Measurements from ENCODE around the gene SPI1. TPM values are rescaled to one million over a fixed set of nuclear protein-coding genes. Genes with fewer than 3 reads are reported as not detected.

SPI1 gene
- total and polyA plus RNA-seq, 12 donors: 2.7 to 79.2 (median 41.8) TPM

- Histone ChIP-seq H3K27ac (no peak overlapping the region), H3K36me3 (replicated peaks in 1 of 2) (peaks cover 0 to 91% of the 10 kb centered on the region in 2 donors), H3K9me3 (replicated peaks in 1 of 3) (no peaks in the 10 kb centered on the region), H3K4me1 (replicated peaks in 1 of 2) (no peaks in the 10 kb centered on the region), H3K4me3 (no peak overlapping the region), H3K27me3 (no peaks in the 10 kb centered on the region)
- intact Hi-C loops (cut with DNase I): no loop called here
- TF ChIP-seq POLR2A (IDR thresholded peaks at IDR 0.05): no peak
- no peak for TF ChIP-seq CTCF (IDR thresholded peaks at IDR 0.05)
- DNase-seq: peak in 1 of 7 donors; percentile 25
- WGBS, 4 donors: 88 to 94% (median 90%) methylated on average over 6 of the region's 6 CpGs
Observed at GRCh38 chr11:47308050-47308823, 70.1 kb downstream of the SPI1 start.

GRCh38 chr11:47306484-47306844 is 71.9 kb downstream of the SPI1 start:
- 33 to 100% (median 92%) methylated on average over 1 of the region's 1 CpG for WGBS, 4 donors
- Histone ChIP-seq H3K9me3 (replicated peaks in 1 of 3) (peaks cover 0 to 8% (median 0%) of the 10 kb centered on the region in 3 donors), H3K27me3 (no peaks in the 10 kb centered on the region), H3K4me1 (replicated peaks in 1 of 2) (no peaks in the 10 kb centered on the region), H3K27ac (no peak overlapping the region), H3K36me3 (replicated peaks in 1 of 2) (peaks cover 0 to 91% of the 10 kb centered on the region in 2 donors), H3K4me3 (no peak overlapping the region)
- TF ChIP-seq CTCF (IDR thresholded peaks at IDR 0.05) (no peak), POLR2A (IDR thresholded peaks at IDR 0.05) (no peak)
- peak in 1 of 7 donors; percentile 30 for DNase-seq
- intact Hi-C loops (cut with DNase I): no loop called here

GRCh38 chr11:47305734-47306483 is 72.4 kb downstream of the SPI1 start:
- peak in 4 of 7 donors; percentile 27 to 63 (median 46) for DNase-seq
- no peak overlapping the region for H3K4me3 ChIP-seq
- 85 to 92% (median 90%) methylated on average over 2 to 3 of the region's 3 CpGs for WGBS, 4 donors
- H3K9me3 ChIP-seq (replicated peaks in 1 of 3): peaks cover 0 to 8% (median 0%) of the 10 kb centered on the region in 3 donors
- no peak for TF ChIP-seq POLR2A (IDR thresholded peaks at IDR 0.05)
- no peak for TF ChIP-seq CTCF (IDR thresholded peaks at IDR 0.05)
- peaks cover 0 to 91% of the 10 kb centered on the region in 2 donors for H3K36me3 ChIP-seq (replicated peaks in 1 of 2)
- intact Hi-C loops (cut with DNase I): no loop called here
- peak overlapping the region in 1 of 5 donors; percentile 20 for H3K27ac ChIP-seq
- H3K27me3 ChIP-seq: no peaks in the 10 kb centered on the region
- H3K4me1 ChIP-seq (replicated peaks in 1 of 2): no peaks in the 10 kb centered on the region

Small RNA genes lying within 50 kb of the gene (microRNA-seq; reads per million reads assigned to microRNA genes)
- gene MIR4487: 0 reads per million in 3 donors

Small RNA genes lying within 50 kb of the gene (small RNA-seq; reads per million reads assigned to genes)
- gene MIR4487: 0 reads per million in 2 donors

Other genes with a start within 250 kb of the SPI1 start
- gene ARFGAP2, start 201.7 kb downstream of the SPI1 start, total RNA-seq: 100 to 1,000 TPM in 6 of 9 donors, 10 to 100 TPM in 3; 74.4 to 411 (median 122) TPM
- 10 to 100 TPM; 72.3 to 92.6 (median 91.1) TPM for gene ARFGAP2, start 201.7 kb downstream of the SPI1 start, polyA plus RNA-seq
- gene PACSIN3, start 192.1 kb downstream of the SPI1 start, total RNA-seq: 100 to 1,000 TPM in 6 of 9 donors, 10 to 100 TPM in 3; 69.9 to 211 (median 108) TPM
- 10 to 100 TPM; 49.4 to 78.9 (median 73.7) TPM for gene PACSIN3, start 192.1 kb downstream of the SPI1 start, polyA plus RNA-seq
- gene DDB2, start 163.6 kb downstream of the SPI1 start, total RNA-seq: 100 to 1,000 TPM in 1 of 9 donors, 10 to 100 TPM in 8; 35.8 to 121 (median 48.4) TPM
- gene DDB2, start 163.6 kb downstream of the SPI1 start, polyA plus RNA-seq: 100 to 1,000 TPM in 1 of 3 donors, 10 to 100 TPM in 2; 48.3 to 128 (median 54.9) TPM
- 100 to 1,000 TPM in 4 of 9 donors, 10 to 100 TPM in 5; 64.6 to 127 (median 81.8) TPM for gene ACP2, start 129.7 kb downstream of the SPI1 start, total RNA-seq
- gene ACP2, start 129.7 kb downstream of the SPI1 start, polyA plus RNA-seq: 10 to 100 TPM; 39.8 to 59.7 (median 58.2) TPM
- 10 to 100 TPM; 23.7 to 76.3 (median 42.6) TPM for gene NR1H3, start 120.6 kb downstream of the SPI1 start, total RNA-seq
- gene NR1H3, start 120.6 kb downstream of the SPI1 start, polyA plus RNA-seq: 100 to 1,000 TPM in 1 of 3 donors, 10 to 100 TPM in 2; 15.4 to 246 (median 75.8) TPM
- gene MADD, start 108.4 kb downstream of the SPI1 start, total RNA-seq: 10 to 100 TPM; 38.8 to 83.0 (median 51.1) TPM
- gene MADD, start 108.4 kb downstream of the SPI1 start, polyA plus RNA-seq: 10 to 100 TPM; 33.4 to 48.9 (median 45.9) TPM
- 1 to 10 TPM in 8 of 9 donors, under 1 TPM in 1; 0.54 to 4.9 (median 2.0) TPM for gene MYBPC3, start 25.8 kb downstream of the SPI1 start, total RNA-seq
- gene MYBPC3, start 25.8 kb downstream of the SPI1 start, polyA plus RNA-seq: 1 to 10 TPM; 1.5 to 5.8 (median 2.9) TPM
- gene SLC39A13, start 30.0 kb upstream of the SPI1 start, total RNA-seq: 10 to 100 TPM; 29.2 to 92.9 (median 57.7) TPM
- gene SLC39A13, start 30.0 kb upstream of the SPI1 start, polyA plus RNA-seq: 10 to 100 TPM in 2 of 3 donors, 1 to 10 TPM in 1; 8.2 to 80.5 (median 64.5) TPM
- 100 to 1,000 TPM in 6 of 9 donors, 10 to 100 TPM in 3; 85.4 to 173 (median 128) TPM for gene PSMC3, start 47.9 kb upstream of the SPI1 start, total RNA-seq
- 100 to 1,000 TPM; 110 to 291 (median 137) TPM for gene PSMC3, start 47.9 kb upstream of the SPI1 start, polyA plus RNA-seq
- 1 to 10 TPM in 7 of 9 donors, under 1 TPM in 2; 0.18 to 5.1 (median 1.9) TPM for gene RAPSN, start 70.6 kb upstream of the SPI1 start, total RNA-seq
- gene RAPSN, start 70.6 kb upstream of the SPI1 start, polyA plus RNA-seq: 1 to 10 TPM in 2 of 3 donors, under 1 TPM in 1; 0.33 to 4.7 (median 3.9) TPM
- gene CELF1, start 174.6 kb upstream of the SPI1 start, total RNA-seq: 100 to 1,000 TPM in 6 of 9 donors, 10 to 100 TPM in 3; 77.3 to 128 (median 107) TPM
- 10 to 100 TPM; 28.1 to 79.5 (median 36.3) TPM for gene CELF1, start 174.6 kb upstream of the SPI1 start, polyA plus RNA-seq
- gene PTPMT1, start 187.1 kb upstream of the SPI1 start, total RNA-seq: 100 to 1,000 TPM in 4 of 9 donors, 10 to 100 TPM in 5; 52.1 to 180 (median 84.9) TPM
- gene PTPMT1, start 187.1 kb upstream of the SPI1 start, polyA plus RNA-seq: 100 to 1,000 TPM in 1 of 3 donors, 10 to 100 TPM in 2; 57.2 to 101 (median 86.2) TPM
- 10 to 100 TPM; 16.8 to 32.7 (median 27.4) TPM for gene KBTBD4, start 200.4 kb upstream of the SPI1 start, total RNA-seq
- 10 to 100 TPM in 1 of 3 donors, 1 to 10 TPM in 2; 8.2 to 23.3 (median 8.4) TPM for gene KBTBD4, start 200.4 kb upstream of the SPI1 start, polyA plus RNA-seq
- gene NDUFS3, start 200.5 kb upstream of the SPI1 start, total RNA-seq: 100 to 1,000 TPM in 8 of 9 donors, 10 to 100 TPM in 1; 95.8 to 168 (median 131) TPM
- 100 to 1,000 TPM; 145 to 385 (median 331) TPM for gene NDUFS3, start 200.5 kb upstream of the SPI1 start, polyA plus RNA-seq
- under 1 TPM in 1 of 9 donors, not detected in 8; 0.38 TPM for gene FAM180B, start 208.1 kb upstream of the SPI1 start, total RNA-seq
- gene FAM180B, start 208.1 kb upstream of the SPI1 start, polyA plus RNA-seq: under 1 TPM in 2 of 3 donors, not detected in 1; 0.16 to 0.24 TPM
- gene C1QTNF4, start 215.9 kb upstream of the SPI1 start, total RNA-seq: 1 to 10 TPM in 8 of 9 donors, under 1 TPM in 1; 0.74 to 6.8 (median 2.5) TPM
- gene C1QTNF4, start 215.9 kb upstream of the SPI1 start, polyA plus RNA-seq: 1 to 10 TPM in 2 of 3 donors, not detected in 1; 3.3 to 4.3 TPM